ENCODE data around the gene ANKRD33B. TPM values are rescaled to one million over a fixed set of nuclear protein-coding genes. Genes with fewer than 3 reads are reported as not detected.

The ANKRD33B gene
- total RNA-seq, 4 donors from 2014 or later, result 5.6 to 10.7 (median 8.2) TPM

DNA sequence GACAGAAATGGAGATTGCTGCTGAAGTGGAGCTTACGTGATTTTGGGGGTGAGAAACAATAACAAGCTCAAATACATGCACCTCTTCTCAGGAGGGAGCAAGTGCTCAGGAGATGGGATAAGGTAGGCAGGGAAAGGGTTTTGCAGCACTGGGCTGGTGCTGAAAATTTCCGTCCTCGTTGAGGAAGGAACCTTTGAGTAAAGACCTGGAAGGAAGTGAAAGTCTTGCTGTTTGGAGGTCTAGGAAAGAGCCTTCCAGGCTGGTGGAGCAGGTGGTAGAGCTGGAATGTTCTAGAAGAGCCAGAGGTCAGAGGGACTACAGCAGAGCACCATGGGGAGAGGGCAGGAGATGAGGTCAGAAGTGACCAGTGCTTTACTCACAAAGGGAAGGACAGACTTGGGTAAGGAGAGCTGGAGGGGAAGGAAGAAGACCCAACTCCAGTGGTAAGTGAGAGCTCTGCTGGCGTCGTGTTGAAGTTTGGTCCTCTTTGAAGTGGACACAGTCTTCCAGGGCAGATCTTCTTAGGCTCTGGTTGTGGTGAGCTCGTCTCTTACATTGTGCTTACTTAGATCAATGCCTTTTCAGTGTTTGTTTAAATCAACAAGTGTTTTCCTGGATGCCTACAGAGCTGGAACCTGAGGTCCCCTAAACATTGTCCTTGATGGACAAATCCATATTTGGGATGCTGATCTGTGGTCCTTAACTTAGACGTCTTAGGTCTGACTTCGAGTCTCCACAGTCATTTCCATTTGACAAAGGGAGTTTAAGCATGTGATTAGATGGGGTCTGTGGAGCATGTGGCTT lies 21.0 kb downstream of the ANKRD33B start:
- TF ChIP-seq, protein P1, sequence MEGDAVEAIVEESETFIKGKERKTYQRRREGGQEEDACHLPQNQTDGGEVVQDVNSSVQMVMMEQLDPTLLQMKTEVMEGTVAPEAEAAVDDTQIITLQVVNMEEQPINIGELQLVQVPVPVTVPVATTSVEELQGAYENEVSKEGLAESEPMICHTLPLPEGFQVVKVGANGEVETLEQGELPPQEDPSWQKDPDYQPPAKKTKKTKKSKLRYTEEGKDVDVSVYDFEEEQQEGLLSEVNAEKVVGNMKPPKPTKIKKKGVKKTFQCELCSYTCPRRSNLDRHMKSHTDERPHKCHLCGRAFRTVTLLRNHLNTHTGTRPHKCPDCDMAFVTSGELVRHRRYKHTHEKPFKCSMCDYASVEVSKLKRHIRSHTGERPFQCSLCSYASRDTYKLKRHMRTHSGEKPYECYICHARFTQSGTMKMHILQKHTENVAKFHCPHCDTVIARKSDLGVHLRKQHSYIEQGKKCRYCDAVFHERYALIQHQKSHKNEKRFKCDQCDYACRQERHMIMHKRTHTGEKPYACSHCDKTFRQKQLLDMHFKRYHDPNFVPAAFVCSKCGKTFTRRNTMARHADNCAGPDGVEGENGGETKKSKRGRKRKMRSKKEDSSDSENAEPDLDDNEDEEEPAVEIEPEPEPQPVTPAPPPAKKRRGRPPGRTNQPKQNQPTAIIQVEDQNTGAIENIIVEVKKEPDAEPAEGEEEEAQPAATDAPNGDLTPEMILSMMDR (IDR thresholded peaks at IDR 0.05; ENCODE audit: low read depth), result no peak

DNA sequence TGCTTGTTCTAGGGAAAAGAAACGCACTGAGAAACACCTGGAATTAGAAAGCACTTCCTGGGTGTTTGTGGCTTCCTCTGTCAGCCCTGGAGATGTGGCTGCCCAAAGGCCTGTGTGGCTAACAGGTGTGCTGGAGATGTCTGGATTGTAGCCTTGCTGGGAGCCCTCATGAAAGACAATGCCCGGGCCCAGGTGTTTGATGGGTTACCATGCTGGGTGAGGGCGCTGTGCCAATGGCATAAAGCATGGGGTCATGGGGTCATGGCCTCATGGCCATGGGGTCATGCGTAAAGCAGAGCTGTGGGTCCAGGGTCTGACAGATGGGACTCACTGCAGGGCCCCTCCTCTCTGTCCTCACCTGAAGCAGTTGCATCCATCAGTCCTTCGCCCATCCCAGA lies 21.6 kb downstream of the ANKRD33B start:
- TF ChIP-seq, protein P1 (IDR thresholded peaks at IDR 0.05; ENCODE audit: low read depth), result no peak

DNA sequence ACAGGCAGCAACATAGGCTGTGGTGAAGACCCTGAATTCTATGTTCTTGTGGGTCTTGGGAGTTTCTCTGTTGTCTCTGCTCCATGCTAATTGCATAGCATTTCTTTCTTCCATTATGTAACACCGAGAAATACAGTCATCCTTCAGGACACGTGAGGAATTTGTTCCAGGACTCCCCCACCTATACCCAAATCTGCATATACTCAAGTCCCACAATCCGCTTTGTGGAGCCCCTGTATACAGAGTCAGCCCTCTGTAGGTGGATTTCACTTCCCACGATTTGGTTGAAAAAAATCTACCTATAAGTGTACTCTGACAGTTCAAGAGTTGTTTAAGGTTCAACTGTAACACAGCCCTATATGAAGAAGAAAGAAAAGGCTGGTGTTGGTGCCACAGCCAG lies 22.1 kb downstream of the ANKRD33B start:
- TF ChIP-seq, protein P1 (IDR thresholded peaks at IDR 0.05; ENCODE audit: low read depth), result no peak

DNA sequence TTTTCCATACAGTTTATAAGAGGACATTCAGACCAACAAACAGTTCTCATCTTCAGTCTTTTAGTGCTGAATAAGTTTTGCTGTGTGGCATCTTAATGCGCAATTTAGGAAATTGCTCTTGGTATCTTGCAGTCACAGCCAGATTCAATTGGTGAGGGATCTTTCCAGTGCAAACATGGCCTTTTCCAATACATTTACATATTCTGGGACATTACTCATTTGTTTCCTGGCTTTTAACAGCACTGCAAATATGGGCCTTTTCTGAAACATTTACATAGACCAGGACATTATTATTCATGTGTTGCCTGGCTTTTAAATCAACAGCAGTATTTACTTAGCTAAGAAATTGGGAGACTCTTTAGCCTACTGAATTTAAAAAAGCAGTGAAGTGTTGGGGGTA lies 22.7 kb downstream of the ANKRD33B start:
- TF ChIP-seq, protein P1 (IDR thresholded peaks at IDR 0.05; ENCODE audit: low read depth), result no peak

DNA sequence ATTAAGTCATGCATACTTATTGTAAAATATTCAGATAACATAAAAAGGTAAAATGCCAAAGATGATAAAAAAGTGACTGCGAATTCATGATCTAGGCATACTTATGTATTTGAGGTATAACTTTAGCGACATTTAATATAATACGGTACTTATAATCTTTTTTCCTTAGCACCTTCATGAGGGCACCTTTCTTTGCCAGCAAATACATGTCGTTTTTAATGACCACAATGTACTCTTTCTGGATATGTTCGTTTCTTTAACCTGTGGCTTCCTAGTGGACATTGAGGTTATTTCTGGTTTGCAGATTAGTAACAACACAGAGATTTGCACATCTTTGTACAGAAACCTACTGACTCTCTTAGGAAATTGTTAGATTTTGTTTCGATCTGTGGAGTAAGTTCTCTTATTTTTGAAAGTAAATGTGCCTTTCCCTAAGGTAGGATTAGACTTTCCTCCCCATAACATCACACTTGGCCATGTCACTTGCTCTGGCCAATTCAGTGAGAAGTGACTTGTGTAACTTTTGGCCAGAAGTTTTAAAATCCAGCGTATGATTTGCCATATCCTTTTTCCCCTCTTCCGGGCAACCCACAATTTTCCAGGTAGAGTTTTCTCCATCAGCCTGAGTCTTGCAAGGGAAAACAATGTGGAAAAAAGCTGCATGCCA lies 24.4 kb downstream of the ANKRD33B start:
- TF ChIP-seq, protein P1 (IDR thresholded peaks at IDR 0.05; ENCODE audit: low read depth), result no peak

DNA sequence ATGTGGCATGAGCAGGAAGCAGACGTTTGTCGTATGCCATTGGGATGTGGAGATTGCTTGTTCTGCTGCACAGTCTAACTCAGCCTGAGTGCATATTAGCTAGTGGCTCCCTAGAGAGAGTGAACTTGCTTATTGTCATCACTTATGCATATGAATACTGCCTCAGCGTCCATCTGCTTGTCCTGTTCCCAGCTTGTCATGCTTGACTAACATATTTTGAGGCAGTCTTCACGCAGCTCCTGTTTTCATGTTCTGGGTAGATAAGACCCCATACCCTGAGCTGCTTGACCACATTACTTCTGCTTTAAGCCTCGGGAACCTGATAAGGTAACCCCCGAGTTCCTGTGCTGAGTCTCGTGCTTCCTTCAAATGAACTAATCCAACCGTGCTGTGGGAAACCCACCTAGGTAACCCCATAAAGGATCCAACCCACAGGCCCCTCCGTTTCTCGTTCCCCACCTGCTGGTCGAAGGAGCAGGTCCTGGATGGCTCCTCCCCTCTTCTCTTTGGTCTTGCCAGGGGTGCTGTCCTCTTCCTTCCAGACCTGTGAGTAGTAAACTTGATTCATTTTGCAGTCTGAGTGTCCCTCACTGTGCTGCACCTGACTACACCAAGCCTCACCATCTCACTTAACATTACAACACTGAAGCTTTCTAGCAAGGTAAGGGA lies 25.0 kb downstream of the ANKRD33B start:
- TF ChIP-seq, protein P1 (IDR thresholded peaks at IDR 0.05; ENCODE audit: low read depth), result no peak

Data from subcutaneous adipose tissue (tissue), 4 donors.